IPS-18c (cell line): ENCODE results near the gene NEAT1.
A peak's percentile ranks its signal among the peaks of the same experiment; 100 is the strongest.

Source experiments
- H3K4me3 ChIP-seq: 2 replicates; pipeline ENCODE4 v1.7.0; 2013; ENCODE audit warnings: low read depth, mild to moderate bottlenecking, low read length, moderate library complexity; ENCODE audit not compliant: insufficient read depth
- H3K9me3 ChIP-seq: one replicate; pipeline ENCODE4 v1.6.1; 2013; ENCODE audit warnings: mild to moderate bottlenecking, low read length, moderate library complexity; ENCODE audit not compliant: control insufficient read depth, insufficient read depth

Gene NEAT1

GRCh38 chr11:65422633-65423515, at the start of gene NEAT1:
TSS of gene NEAT1 (plus strand) at chr11:65422798.
- peak within 1 kb of the TSS; percentile 65 for H3K4me3 ChIP-seq
- H3K9me3 ChIP-seq = no peaks in the 10 kb centered on the region

- no peaks in the 10 kb centered on the region for H3K9me3 ChIP-seq
- no peak overlapping the region for H3K4me3 ChIP-seq
Observed at GRCh38 chr11:65373839-65374580, 48.6 kb upstream of the NEAT1 start.

GRCh38 chr11:65375012-65375411, 47.6 kb upstream of the NEAT1 start:
- Histone ChIP-seq H3K4me3 (no peak overlapping the region), H3K9me3 (no peaks in the 10 kb centered on the region)

GRCh38 chr11:65376138-65376713, 46.4 kb upstream of the NEAT1 start:
- Histone ChIP-seq H3K4me3 (no peak overlapping the region), H3K9me3 (no peaks in the 10 kb centered on the region)

GRCh38 chr11:65377036-65377435, 45.6 kb upstream of the NEAT1 start:
- H3K9me3 ChIP-seq = no peaks in the 10 kb centered on the region
- H3K4me3 ChIP-seq = no peak overlapping the region

- H3K9me3 ChIP-seq = no peaks in the 10 kb centered on the region
- H3K4me3 ChIP-seq = no peak overlapping the region
Observed at GRCh38 chr11:65377777-65378176, 44.8 kb upstream of the NEAT1 start.

- no peaks in the 10 kb centered on the region for H3K9me3 ChIP-seq
- no peak overlapping the region for H3K4me3 ChIP-seq
Observed at GRCh38 chr11:65378208-65378927, 44.2 kb upstream of the NEAT1 start.

- Histone ChIP-seq H3K9me3 (no peaks in the 10 kb centered on the region), H3K4me3 (no peak overlapping the region)
Observed at GRCh38 chr11:65378928-65379638, 43.5 kb upstream of the NEAT1 start.

GRCh38 chr11:65379698-65380459, 42.7 kb upstream of the NEAT1 start:
- H3K4me3 ChIP-seq = no peak overlapping the region
- H3K9me3 ChIP-seq = no peaks in the 10 kb centered on the region

- no peak overlapping the region for H3K4me3 ChIP-seq
- no peaks in the 10 kb centered on the region for H3K9me3 ChIP-seq
Observed at GRCh38 chr11:65380460-65381119, 42.0 kb upstream of the NEAT1 start.

GRCh38 chr11:65381716-65382032, 40.9 kb upstream of the NEAT1 start:
- H3K4me3 ChIP-seq = no peak overlapping the region
- H3K9me3 ChIP-seq = no peaks in the 10 kb centered on the region

GRCh38 chr11:65382033-65382803, 40.4 kb upstream of the NEAT1 start, which contains the start of gene SLC25A45:
TSS of gene SLC25A45 (minus strand) at chr11:65382646. CDS start at chr11:65381951, 695 bp downstream.
- no peaks in the 10 kb centered on the region for H3K9me3 ChIP-seq
- H3K4me3 ChIP-seq = no peak within 1 kb of the TSS; the same call in 1 of the 2 replicates

GRCh38 chr11:65382804-65383368, 39.7 kb upstream of the NEAT1 start:
- Histone ChIP-seq H3K9me3 (no peaks in the 10 kb centered on the region), H3K4me3 (no peak overlapping the region; the same call in 1 of the 2 replicates)

- no peak overlapping the region for H3K4me3 ChIP-seq
- no peaks in the 10 kb centered on the region for H3K9me3 ChIP-seq
Observed at GRCh38 chr11:65383778-65384177, 38.8 kb upstream of the NEAT1 start.
